Lower lobe of right lung (tissue), 2 donors: ENCODE measurements around the gene HES3. TPM values are rescaled to one million over a fixed set of nuclear protein-coding genes. Genes with fewer than 3 reads are reported as not detected.

Experiments
- ATAC-seq, 2 donors: fragments of 200-7000 bp; cut with Tn5 transposase; one replicate each; pipeline ENCODE4 v1.9.1; 2020 to 2022; ENCODE audit warnings: mild to moderate bottlenecking in 2 of 2, moderate library complexity in 2 of 2
- DNase-seq: peaks from one replicate; pipeline ENCODE4 v3.0.0-alpha.2; 2020
- H3K27ac ChIP-seq: fragments of 200-600 bp; one replicate; pipeline ENCODE4 v1.8.0; 2022
- H3K27me3 ChIP-seq: fragments of 200-600 bp; one replicate; pipeline ENCODE4 v1.8.0; 2022; ENCODE audit warnings: low read depth
- H3K36me3 ChIP-seq: fragments of 200-600 bp; one replicate; pipeline ENCODE4 v1.8.0; 2022; ENCODE audit warnings: mild to moderate bottlenecking
- H3K4me1 ChIP-seq: fragments of 200-600 bp; one replicate; pipeline ENCODE4 v1.8.0; 2022
- H3K4me3 ChIP-seq: fragments of 200-600 bp; one replicate; pipeline ENCODE4 v1.8.0; 2022; ENCODE audit warnings: mild to moderate bottlenecking
- H3K9me3 ChIP-seq: fragments of 200-600 bp; one replicate; pipeline ENCODE4 v1.8.0; 2022
- CTCF ChIP-seq: fragments of 200-600 bp; IDR thresholded peaks from one replicate; pipeline ENCODE4 v1.8.0; 2022; ENCODE audit warnings: antibody characterized with exemption, mild to moderate bottlenecking
- intact Hi-C: fragments of 100-400 bp; cut with DNase I; formaldehyde crosslinking; loops from one replicate; pipeline ENCODE4 v1.11.0; 2022
- total RNA-seq: library from RNA; stranded (reverse); fragmentation: NEBNext Ultra II Directional; extraction: Animal tissue kit (Norgen Biotek cat#: 25700); gene quantifications from one replicate; pipeline ENCODE4 v1.2.1, GENCODE V29; 2021
- donor health status: DM: no; HTN: yes; CAD: no; lungs with severe emphysema.

The HES3 gene
- total RNA-seq, 1 donor from 2014 or later: not detected

- H3K36me3 ChIP-seq: no peaks in the 10 kb centered on the region
- H3K27me3 ChIP-seq: peaks cover 72% of the 10 kb centered on the region
- intact Hi-C loops: no loop called here
- H3K4me1 ChIP-seq: peaks cover 21% of the 10 kb centered on the region
- no peaks in the 10 kb centered on the region for H3K9me3 ChIP-seq
- no peak for DNase-seq
- no peak overlapping the region for H3K4me3 ChIP-seq
- H3K27ac ChIP-seq: no peak overlapping the region
- no peak for ATAC-seq
- no peak for TF ChIP-seq CTCF
Observed at GRCh38 chr1:6241107-6241886, 2.7 kb upstream of the HES3 start.

- peaks cover 79% of the 10 kb centered on the region for H3K27me3 ChIP-seq
- H3K4me3 ChIP-seq: peak overlapping the region; percentile 19
- H3K9me3 ChIP-seq: no peaks in the 10 kb centered on the region
- peaks cover 25% of the 10 kb centered on the region for H3K4me1 ChIP-seq
- DNase-seq (no peak), ATAC-seq (no peak)
- no peak for TF ChIP-seq CTCF
- H3K27ac ChIP-seq: no peak overlapping the region
- no peaks in the 10 kb centered on the region for H3K36me3 ChIP-seq
- intact Hi-C loops: no loop called here
Observed at GRCh38 chr1:6241887-6242740, 1.9 kb upstream of the HES3 start.

GRCh38 chr1:6243053-6243834, 735 bp upstream of the HES3 start:
- ATAC-seq (no peak), DNase-seq (no peak)
- Histone ChIP-seq H3K9me3 (no peaks in the 10 kb centered on the region), H3K4me3 (no peak overlapping the region), H3K36me3 (no peaks in the 10 kb centered on the region), H3K27ac (no peak overlapping the region), H3K4me1 (peaks cover 25% of the 10 kb centered on the region), H3K27me3 (peaks cover 89% of the 10 kb centered on the region)
- TF ChIP-seq CTCF: no peak
- intact Hi-C loops: no loop called here

GRCh38 chr1:6244401-6245049, 546 bp downstream of the HES3 start:
- H3K36me3 ChIP-seq: no peaks in the 10 kb centered on the region
- ATAC-seq (no peak), DNase-seq (no peak)
- no peaks in the 10 kb centered on the region for H3K9me3 ChIP-seq
- TF ChIP-seq CTCF: no peak
- H3K4me3 ChIP-seq: no peak overlapping the region
- peaks cover 94% of the 10 kb centered on the region for H3K27me3 ChIP-seq
- peaks cover 30% of the 10 kb centered on the region for H3K4me1 ChIP-seq
- no peak overlapping the region for H3K27ac ChIP-seq
- intact Hi-C loops: no loop called here
